Dedifferentiated amniotic fluid mesenchymal stem cell (primary cell): ENCODE measurements around the gene NETO1.

Experiments used
- DNase-seq: peaks from one replicate; pipeline ENCODE4 v3.0.0-alpha.2; 2016; ENCODE audit errors: extremely low spot score

Gene NETO1

GRCh38 chr18:72727776-72728175, 140.0 kb downstream of the NETO1 start:
- no peak for DNase-seq

GRCh38 chr18:72727038-72727655, 140.6 kb downstream of the NETO1 start:
- no peak for DNase-seq

GRCh38 chr18:72726201-72726600, 141.6 kb downstream of the NETO1 start:
- DNase-seq, result no peak

GRCh38 chr18:72721330-72721729, 146.5 kb downstream of the NETO1 start:
- DNase-seq, result no peak

GRCh38 chr18:72720116-72720515, 147.7 kb downstream of the NETO1 start:
- DNase-seq, result no peak

GRCh38 chr18:72704202-72704601, 163.6 kb downstream of the NETO1 start:
- no peak for DNase-seq

GRCh38 chr18:72700961-72701710, 166.7 kb downstream of the NETO1 start:
- peak; percentile 52 for DNase-seq

- DNase-seq, result no peak
Observed at GRCh38 chr18:72697706-72698105, 170.1 kb downstream of the NETO1 start.

GRCh38 chr18:72692595-72692994, 175.2 kb downstream of the NETO1 start:
- no peak for DNase-seq
